Endothelial cell of umbilical vein (primary cell): ENCODE measurements around the gene MRTFA.

Experiments used
- EZH2 ChIP-seq: IDR thresholded peaks from 2 replicates; pipeline ENCODE4 v1.6.1; 2012; ENCODE audit warnings: borderline replicate concordance, low read depth, mild to moderate bottlenecking, moderate library complexity, low read length, inconsistent platforms; ENCODE audit not compliant: severe bottlenecking
- FOS ChIP-seq: IDR thresholded peaks from 2 replicates; pipeline ENCODE4 v1.6.1; 2011; ENCODE audit warnings: mild to moderate bottlenecking, low read length, moderate library complexity, borderline replicate concordance; ENCODE audit not compliant: insufficient read depth
- GATA2 ChIP-seq: IDR thresholded peaks from 2 replicates; pipeline ENCODE4 v1.7.0; 2011; ENCODE audit warnings: low read depth, mild to moderate bottlenecking, moderate library complexity, mixed read lengths, low read length; ENCODE audit not compliant: insufficient read length, insufficient read depth
- JUN ChIP-seq: IDR thresholded peaks from 2 replicates; pipeline ENCODE4 v1.6.1; 2011; ENCODE audit warnings: borderline replicate concordance, low read depth; ENCODE audit not compliant: insufficient read length, insufficient read depth
- MYC ChIP-seq: IDR thresholded peaks from one replicate; pipeline ENCODE4 v1.6.1; 2011; ENCODE audit warnings: mild to moderate bottlenecking, low read depth, low read length
- POLR2A ChIP-seq: IDR thresholded peaks from 2 replicates; pipeline ENCODE4 v1.6.1; 2012; ENCODE audit warnings: low read depth, mild to moderate bottlenecking, control low read depth, low read length
- POLR2AphosphoS5 ChIP-seq: IDR thresholded peaks from 2 replicates; pipeline ENCODE4 v1.6.1; 2012; ENCODE audit warnings: low read depth, mild to moderate bottlenecking, control low read depth, low read length, moderate library complexity; ENCODE audit not compliant: insufficient read depth
- TF ChIP-seq, protein P1 (sequence below), 2 donors: IDR thresholded peaks; 1 replicate in 1 of 2; 2 replicates in 1 of 2; pipeline ENCODE4 v1.5.1; 2011; ENCODE audit warnings: low read length in 2 of 2, mild to moderate bottlenecking in 2 of 2, moderate library complexity in 2 of 2, control low read depth in 1 of 2, inconsistent platforms in 1 of 2, low read depth in 1 of 2; ENCODE audit not compliant: insufficient read depth in 1 of 2; ENCODE audit errors: extremely low read depth in 1 of 2
- TF ChIP-seq, protein P2 (sequence below): IDR thresholded peaks from 2 replicates; pipeline ENCODE4 v1.6.1; 2011; ENCODE audit not compliant: insufficient read depth, insufficient read length

DNA sequence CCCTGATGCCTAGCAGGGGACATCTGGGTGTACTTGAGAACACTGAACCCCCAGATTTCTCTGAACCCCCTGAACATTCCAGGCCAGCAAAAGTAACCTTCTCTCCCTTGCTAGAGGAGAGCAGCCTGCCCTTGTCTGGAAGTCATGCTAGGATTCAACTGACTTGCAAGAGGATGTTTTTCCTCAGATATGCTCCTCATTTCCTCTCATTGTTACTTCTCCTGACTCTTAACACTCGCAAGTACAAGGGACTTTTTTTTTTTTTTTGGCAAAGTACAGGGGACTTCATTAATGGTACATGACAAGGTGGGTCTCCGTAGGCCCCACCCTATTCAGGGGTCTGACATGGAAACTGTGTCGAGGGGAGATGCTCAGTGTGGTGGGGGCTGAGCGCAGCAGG is 36.5 kb upstream of the MRTFA start:
- TF ChIP-seq EZH2 (no peak), POLR2A (no peak), MYC (no peak), POLR2AphosphoS5 (no peak), FOS (no peak), JUN (no peak), GATA2 (no peak)
- TF ChIP-seq, protein P1, sequence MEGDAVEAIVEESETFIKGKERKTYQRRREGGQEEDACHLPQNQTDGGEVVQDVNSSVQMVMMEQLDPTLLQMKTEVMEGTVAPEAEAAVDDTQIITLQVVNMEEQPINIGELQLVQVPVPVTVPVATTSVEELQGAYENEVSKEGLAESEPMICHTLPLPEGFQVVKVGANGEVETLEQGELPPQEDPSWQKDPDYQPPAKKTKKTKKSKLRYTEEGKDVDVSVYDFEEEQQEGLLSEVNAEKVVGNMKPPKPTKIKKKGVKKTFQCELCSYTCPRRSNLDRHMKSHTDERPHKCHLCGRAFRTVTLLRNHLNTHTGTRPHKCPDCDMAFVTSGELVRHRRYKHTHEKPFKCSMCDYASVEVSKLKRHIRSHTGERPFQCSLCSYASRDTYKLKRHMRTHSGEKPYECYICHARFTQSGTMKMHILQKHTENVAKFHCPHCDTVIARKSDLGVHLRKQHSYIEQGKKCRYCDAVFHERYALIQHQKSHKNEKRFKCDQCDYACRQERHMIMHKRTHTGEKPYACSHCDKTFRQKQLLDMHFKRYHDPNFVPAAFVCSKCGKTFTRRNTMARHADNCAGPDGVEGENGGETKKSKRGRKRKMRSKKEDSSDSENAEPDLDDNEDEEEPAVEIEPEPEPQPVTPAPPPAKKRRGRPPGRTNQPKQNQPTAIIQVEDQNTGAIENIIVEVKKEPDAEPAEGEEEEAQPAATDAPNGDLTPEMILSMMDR (IDR thresholded peaks at IDR 0.05; ENCODE audit: extremely low read depth in 1 of 2, insufficient read depth in 1 of 2, low read depth in 1 of 2, low read length in 2 of 2): no peak
- TF ChIP-seq, protein P2, sequence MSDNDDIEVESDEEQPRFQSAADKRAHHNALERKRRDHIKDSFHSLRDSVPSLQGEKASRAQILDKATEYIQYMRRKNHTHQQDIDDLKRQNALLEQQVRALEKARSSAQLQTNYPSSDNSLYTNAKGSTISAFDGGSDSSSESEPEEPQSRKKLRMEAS: no peak
